ENCODE measurements around the gene CPXM2. TPM values are rescaled to one million over a fixed set of nuclear protein-coding genes. Genes with fewer than 3 reads are reported as not detected.

CPXM2 gene
- total RNA-seq, 2 donors from 2014 or later, result not detected

DNA sequence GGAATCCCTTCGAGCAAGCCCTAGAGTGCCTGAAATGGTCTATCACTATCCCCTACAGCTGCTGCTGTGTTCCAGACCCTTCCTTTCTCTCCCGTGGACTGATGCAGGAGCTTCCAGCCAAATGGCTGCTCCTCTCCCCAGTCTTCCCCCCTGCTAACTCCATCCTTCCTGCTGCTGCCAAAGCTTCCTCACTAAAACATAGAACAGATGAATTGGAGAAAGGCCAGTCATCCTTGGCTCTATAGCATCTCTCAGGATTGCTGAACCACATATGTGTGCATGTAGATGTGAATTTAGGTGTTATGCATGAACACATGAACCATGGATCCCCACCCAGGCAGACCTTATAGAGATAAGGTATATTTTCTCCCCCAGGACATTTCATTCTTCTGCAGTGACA lies 164.8 kb downstream of the CPXM2 start:
- no peaks in the 10 kb centered on the region for H3K36me3 Mint-ChIP-seq
- H3K9me3 Mint-ChIP-seq, result no peaks in the 10 kb centered on the region
- DNase-seq (ENCODE audit: low spot score in 2 of 2) (no peak), ATAC-seq (no peak)
- H3K27ac Mint-ChIP-seq, result no peak overlapping the region

DNA sequence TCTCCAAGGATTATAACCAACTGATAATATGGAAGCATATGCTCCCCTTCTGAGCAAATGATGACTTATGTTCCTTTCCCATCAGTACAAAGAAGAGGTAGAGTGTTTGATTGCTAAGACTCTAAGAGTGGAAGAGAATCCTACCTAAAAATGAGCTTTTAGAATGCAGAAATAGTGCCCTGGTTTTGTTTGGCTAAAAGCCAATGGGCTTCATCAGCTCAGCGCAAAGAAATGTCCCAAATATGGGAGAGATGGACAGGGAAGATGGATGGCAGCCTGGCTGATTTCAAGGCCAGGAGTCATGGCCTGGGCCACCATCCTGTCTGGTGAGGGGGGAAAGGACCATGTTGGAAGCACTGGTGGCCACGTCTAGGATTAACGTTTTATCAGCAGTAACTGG lies 165.2 kb downstream of the CPXM2 start:
- no peaks in the 10 kb centered on the region for H3K9me3 Mint-ChIP-seq
- no peak overlapping the region for H3K27ac Mint-ChIP-seq
- H3K36me3 Mint-ChIP-seq, result no peaks in the 10 kb centered on the region
- DNase-seq (ENCODE audit: low spot score in 2 of 2) (no peak), ATAC-seq (no peak)

DNA sequence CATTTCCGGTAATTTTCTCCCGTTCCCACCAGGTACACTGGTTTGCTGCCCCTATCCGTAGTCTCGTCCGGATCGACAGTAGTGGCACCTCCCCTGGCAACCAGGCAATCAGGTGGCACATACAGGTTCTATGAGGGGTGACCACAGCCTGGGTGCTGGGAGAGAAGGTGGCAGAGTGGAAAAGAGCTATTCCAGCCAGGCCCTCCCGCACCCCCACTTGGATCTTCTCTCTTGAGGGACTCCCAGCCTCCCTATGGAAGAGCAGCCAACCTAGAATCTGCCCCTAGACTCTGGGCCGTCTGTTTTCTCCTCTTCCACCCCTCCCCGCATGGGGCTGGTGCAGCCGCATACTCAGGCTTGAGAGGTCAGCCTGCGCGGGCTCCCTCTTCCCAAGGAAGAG lies 166.9 kb downstream of the CPXM2 start:
- no peaks in the 10 kb centered on the region for H3K36me3 Mint-ChIP-seq
- H3K9me3 Mint-ChIP-seq, result no peaks in the 10 kb centered on the region
- no peak for ATAC-seq
- DNase-seq (ENCODE audit: low spot score in 2 of 2), result no peak
- H3K27ac Mint-ChIP-seq, result no peak overlapping the region

DNA sequence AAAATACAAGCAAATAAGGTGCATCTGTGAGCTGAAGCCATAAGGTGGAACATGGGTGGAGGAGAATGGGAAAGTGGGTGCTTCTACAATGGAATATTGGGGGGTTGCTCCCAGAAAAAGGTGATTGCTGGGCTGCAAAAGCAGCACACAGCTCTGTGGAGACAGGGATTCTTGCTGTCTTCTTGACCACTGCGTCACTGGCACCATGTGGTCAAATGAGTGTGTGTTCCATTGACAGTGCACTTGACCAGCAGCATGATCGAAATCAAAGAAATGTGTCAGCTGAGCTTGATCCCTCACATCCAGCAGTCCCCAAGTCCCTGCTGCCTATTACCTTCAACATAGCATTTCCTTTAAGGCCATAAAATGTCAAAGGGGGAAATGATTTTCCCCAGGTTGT lies 169.3 kb downstream of the CPXM2 start:
- no peaks in the 10 kb centered on the region for H3K9me3 Mint-ChIP-seq
- H3K27ac Mint-ChIP-seq, result no peak overlapping the region
- DNase-seq (ENCODE audit: low spot score in 2 of 2) (no peak), ATAC-seq (no peak)
- H3K36me3 Mint-ChIP-seq, result no peaks in the 10 kb centered on the region

DNA sequence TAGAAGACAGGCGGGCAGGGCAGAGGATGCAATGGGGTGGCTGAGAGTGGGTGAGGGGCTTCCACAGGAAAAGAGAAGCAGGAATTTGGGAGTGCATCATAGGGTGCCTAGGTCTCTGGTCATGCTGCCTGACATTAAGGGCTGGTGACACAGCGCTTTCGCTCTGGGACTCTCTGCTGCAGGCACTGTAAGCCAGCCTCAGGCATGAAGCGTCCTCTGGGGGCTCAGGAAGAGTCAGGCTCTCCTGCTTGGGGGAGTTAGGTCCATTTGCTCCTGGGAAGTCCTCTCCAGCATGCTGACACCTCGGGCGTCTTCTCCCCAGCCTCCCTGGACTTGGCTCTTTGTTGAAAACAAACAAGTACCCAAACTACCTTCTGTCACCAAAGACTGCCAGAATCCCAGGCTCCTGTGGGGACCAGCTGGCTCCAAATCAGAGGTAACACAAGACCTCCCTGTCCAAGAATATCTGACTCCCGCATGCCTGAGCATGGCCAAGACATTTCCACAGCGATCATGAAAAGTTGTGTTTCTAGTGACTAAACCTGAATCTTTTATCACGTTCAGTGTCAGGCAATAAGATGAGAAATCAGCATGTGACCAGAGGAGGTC lies 170.1 kb downstream of the CPXM2 start:
- DNase-seq (ENCODE audit: low spot score in 2 of 2) (no peak), ATAC-seq (no peak)
- no peaks in the 10 kb centered on the region for H3K9me3 Mint-ChIP-seq
- H3K36me3 Mint-ChIP-seq, result no peaks in the 10 kb centered on the region
- H3K27ac Mint-ChIP-seq, result no peak overlapping the region

DNA sequence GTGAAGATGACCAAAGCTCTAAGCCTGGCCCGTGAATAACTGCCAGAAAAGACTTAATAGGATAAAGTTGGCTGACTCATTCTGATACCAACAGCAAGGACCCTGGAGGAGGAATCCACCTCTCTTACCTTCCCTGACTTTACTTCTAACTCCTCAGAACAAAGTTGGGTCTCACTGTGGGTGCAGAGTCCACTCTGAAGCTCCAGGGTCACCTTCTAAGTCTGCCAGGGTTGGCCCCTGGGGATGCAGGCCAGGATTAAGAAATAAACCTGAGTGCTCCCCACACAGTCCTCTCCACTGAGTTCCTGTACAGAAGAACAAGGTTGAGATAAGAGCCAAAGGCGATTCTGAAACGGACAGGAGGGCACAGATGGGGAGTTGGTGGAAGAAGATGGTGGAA lies 171.1 kb downstream of the CPXM2 start:
- H3K9me3 Mint-ChIP-seq, result no peaks in the 10 kb centered on the region
- H3K36me3 Mint-ChIP-seq, result no peaks in the 10 kb centered on the region
- ATAC-seq, result no peak
- DNase-seq (ENCODE audit: low spot score in 2 of 2), result no peak
- H3K27ac Mint-ChIP-seq, result no peak overlapping the region

DNA sequence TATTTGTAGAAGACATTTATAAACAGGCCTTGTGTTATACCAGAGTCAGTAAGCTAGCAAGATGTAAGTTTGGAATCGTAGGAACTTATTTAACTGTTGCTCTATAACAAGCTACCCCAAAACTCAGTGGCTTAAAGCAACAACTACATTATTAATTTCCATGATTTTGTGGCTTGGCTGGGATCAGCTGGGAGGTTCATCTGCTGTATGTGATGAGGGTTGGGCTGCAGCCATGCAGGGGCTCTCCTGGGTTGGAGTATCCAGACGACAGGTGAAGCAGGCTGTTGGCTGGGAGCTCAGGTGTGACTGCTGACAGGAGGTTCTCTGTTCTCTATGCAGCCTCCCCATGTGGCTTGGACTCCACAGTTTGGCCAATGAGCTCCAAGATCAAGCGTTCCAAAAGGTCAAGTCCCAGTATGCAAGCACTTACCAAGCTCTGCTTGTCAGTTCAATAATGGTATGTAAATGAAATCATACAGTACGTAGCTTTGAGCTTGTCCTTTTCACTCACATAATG lies 173.0 kb downstream of the CPXM2 start:
- H3K36me3 Mint-ChIP-seq, result no peaks in the 10 kb centered on the region
- peaks cover 0 to 3% of the 10 kb centered on the region in 2 donors for H3K9me3 Mint-ChIP-seq
- no peak for DNase-seq (ENCODE audit: low spot score in 2 of 2)
- no peak for ATAC-seq
- no peak overlapping the region for H3K27ac Mint-ChIP-seq

DNA sequence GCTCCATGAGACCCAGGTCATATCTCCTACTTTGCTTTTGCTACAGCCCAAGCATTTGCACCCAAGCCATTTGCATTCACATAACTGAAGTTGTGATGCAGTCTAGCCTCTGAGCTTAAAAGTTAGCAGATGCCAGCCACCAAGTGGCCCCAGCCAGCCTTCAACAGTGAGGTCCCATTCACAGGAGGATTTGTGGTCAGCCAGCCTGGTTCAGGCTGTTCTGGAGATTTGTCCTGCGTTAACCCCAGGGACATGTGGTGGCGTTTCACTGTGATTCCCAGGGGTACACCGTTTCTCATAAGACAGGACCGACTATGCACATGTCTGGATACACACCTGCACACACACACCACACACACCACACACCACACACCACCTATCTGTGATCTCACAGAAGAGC lies 174.3 kb downstream of the CPXM2 start:
- Mint-ChIP-seq H3K9me3 (peaks cover 0 to 3% of the 10 kb centered on the region in 2 donors), H3K27ac (no peak overlapping the region), H3K36me3 (no peaks in the 10 kb centered on the region)
- ATAC-seq, result no peak
- no peak for DNase-seq (ENCODE audit: low spot score in 2 of 2)

DNA sequence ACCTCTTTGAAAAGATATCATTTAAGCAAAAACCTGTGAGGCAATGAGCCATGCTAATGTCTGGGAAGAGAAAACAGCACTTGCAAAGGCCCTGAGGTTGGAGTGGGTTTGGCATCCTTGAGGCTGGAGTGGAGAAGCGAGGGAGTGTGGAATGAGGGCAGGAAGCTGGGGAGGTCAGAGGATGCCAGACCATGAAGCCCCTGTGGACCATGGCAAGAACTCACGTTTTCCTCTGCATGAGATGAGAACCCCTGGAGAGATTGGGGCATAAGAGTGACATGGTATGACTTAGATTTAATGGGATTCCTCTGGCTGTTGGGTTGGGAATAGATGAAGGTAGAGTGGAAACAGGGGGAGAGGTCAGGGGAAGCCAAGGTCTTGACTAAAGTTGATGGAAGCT lies 176.1 kb downstream of the CPXM2 start:
- ATAC-seq (no peak), DNase-seq (ENCODE audit: low spot score in 2 of 2) (no peak)
- peaks cover 0 to 3% of the 10 kb centered on the region in 2 donors for H3K9me3 Mint-ChIP-seq
- H3K27ac Mint-ChIP-seq, result no peak overlapping the region
- H3K36me3 Mint-ChIP-seq, result no peaks in the 10 kb centered on the region

DNA sequence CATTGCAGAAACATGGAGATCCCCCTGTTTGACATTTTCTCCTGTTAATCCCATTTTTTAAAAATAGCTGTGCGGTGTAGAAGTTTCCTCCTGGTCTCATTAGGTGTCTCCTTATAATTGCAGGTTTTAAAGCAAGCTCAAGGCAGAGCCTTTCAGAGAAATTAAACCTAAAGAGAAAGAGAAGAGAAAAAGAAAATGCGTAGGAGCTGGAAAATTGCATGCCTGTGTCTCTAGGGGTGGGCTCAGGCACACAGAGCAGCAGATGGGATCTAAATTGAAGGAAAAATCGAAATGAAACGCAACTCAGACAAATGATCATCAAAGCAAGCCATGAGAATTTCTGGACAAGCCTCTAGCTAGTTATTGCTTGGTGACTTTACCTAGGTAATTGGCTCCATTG lies 185.4 kb downstream of the CPXM2 start:
- no peak for DNase-seq (ENCODE audit: low spot score in 2 of 2)
- no peak for ATAC-seq
- Mint-ChIP-seq H3K27ac (no peak overlapping the region), H3K9me3 (no peaks in the 10 kb centered on the region), H3K36me3 (no peaks in the 10 kb centered on the region)

DNA sequence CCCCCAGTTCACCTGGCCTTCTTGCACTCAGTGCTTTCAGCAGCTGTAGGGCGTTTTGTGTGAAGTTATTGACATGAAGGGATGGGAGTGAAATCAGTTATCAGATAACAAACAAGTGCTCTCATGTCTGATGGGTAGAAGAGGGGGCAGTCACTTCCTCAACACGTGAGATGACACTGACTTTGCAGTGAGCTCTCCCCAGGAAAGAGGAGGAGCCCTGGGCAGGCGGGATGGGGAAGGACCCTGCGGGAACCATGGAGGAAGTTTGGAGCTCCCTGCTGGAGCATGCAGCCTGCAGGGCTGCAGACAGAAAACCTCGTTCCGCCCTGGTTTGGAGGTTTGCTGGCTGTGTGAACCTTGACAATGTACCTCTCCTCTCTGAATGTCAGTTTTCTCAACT lies 186.8 kb downstream of the CPXM2 start:
- no peaks in the 10 kb centered on the region for H3K36me3 Mint-ChIP-seq
- H3K9me3 Mint-ChIP-seq, result no peaks in the 10 kb centered on the region
- no peak overlapping the region for H3K27ac Mint-ChIP-seq
- no peak for ATAC-seq
- no peak for DNase-seq (ENCODE audit: low spot score in 2 of 2)

DNA sequence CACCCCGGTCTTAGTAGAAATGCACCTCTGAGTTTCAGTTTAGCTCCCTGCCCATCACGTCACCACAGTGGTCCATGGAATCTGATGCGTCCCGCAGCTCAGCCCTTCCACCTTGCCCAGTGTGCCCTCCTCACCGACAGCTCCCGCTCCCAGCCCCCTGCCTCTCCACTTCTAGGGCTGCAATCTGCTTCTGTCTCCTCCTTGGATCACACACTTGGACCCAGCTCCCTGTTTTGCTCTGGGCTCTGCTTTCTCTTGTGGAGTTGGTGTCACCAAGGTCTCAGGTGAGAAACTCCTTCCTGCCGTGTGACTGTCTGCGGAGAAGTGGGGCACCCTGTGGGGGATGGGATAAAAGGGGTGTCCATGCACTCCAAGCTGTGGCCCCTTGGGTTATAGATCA lies 187.5 kb downstream of the CPXM2 start:
- no peak for ATAC-seq
- Mint-ChIP-seq H3K9me3 (no peaks in the 10 kb centered on the region), H3K27ac (no peak overlapping the region), H3K36me3 (no peaks in the 10 kb centered on the region)
- DNase-seq (ENCODE audit: low spot score in 2 of 2), result no peak

DNA sequence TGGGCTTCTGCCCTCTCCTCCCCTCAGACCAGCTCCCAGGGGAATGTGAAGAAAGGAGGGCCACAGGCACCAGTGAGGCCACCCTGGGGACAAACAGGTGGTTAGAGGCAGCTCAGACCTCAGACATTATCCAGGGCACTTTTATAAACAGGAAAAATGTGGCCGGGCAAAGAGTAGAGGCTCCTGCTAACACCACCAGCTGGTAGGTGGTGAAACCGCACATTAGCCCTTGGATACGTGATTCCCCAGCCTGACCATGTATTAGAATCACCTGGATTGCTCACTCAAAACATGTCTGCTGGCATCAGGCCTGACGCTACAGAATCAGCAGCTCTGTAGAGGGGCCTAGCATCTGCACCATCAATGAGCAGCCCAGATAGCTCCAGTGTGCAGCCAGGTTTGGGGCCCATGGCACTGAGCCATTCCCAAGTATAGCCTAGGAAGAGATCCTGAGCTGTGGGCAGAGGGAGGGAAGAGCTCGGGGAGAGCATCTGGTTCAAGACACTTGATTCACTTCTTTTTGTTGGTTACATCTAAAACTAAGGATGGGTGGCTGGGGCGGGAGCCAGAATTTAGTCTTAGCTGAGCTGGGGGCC lies 188.3 kb downstream of the CPXM2 start:
- no peaks in the 10 kb centered on the region for H3K36me3 Mint-ChIP-seq
- H3K9me3 Mint-ChIP-seq, result no peaks in the 10 kb centered on the region
- no peak for DNase-seq (ENCODE audit: low spot score in 2 of 2)
- ATAC-seq, result no peak
- H3K27ac Mint-ChIP-seq, result no peak overlapping the region

Other genes with a start within 250 kb of the CPXM2 start
- gene GPR26, start 225.5 kb downstream of the CPXM2 start, total RNA-seq, result not detected
- 1 to 10 TPM in 1 of 2 donors, under 1 TPM in 1; 0.80 to 7.8 TPM for gene CHST15, start 201.8 kb upstream of the CPXM2 start, total RNA-seq

Data from activated naive CD4-positive, alpha-beta T cell treated with anti-CD3 and anti-CD28 coated beads, Interleukin-2, amount 50 U/mL, for 72 hours (primary cell).